ENCODE results near the gene MPV17L. TPM values are rescaled to one million over a fixed set of nuclear protein-coding genes. Genes with fewer than 3 reads are reported as not detected.
"Not testable (repeated sequence)": the region's sequence is repeated elsewhere in the genome, so short reads cannot be mapped to it uniquely, and the experiment has no call there.

The MPV17L gene
- total RNA-seq, 5 donors from 2014 or later (not counting 1 experiment from before 2014, with no cell fraction given): 0.09 to 0.19 (median 0.13) TPM; not detected in 2

DNA sequence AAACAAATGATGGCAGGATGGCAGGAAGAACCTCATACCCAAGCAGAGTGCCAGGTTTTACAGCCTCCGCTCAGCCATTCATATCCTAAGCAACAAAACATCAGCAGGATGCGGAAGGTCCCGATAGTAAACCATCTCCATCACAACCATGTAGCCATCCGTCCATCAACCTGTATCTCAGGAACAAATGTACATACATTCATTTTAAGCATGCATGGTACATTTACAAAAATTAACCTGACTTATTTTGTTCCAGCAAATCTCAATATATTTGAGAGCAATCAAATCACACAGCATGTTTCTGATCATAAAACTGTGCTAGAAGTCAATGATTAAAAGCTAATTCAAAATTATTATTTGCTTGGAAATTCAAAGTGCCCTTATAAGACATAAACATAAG, 17.4 kb upstream of the MPV17L start, which contains the start of gene NPIPA5:
Gene NPIPA5, minus strand, starts transcription at position 101 of the 400 bp plus-strand sequence. Its CDS starts 0 bp downstream, at position 101.
- H3K4me1 ChIP-seq (ENCODE audit: control insufficient read depth in 1 of 2, extremely low read depth in 1 of 2, insufficient read depth in 2 of 2, low read length in 2 of 2); H3K4me1 Mint-ChIP-seq; H3K27ac Mint-ChIP-seq; POLR2A ChIA-PET; H3K27ac ChIP-seq (ENCODE audit: low read length); H3K4me3 ChIP-seq (ENCODE audit: control insufficient read depth in 1 of 2, extremely low read depth in 1 of 2, low read length in 1 of 2); H3K36me3 ChIP-seq (ENCODE audit: control insufficient read depth in 2 of 2, extremely low read depth in 1 of 2, insufficient read depth in 1 of 2, low read length in 1 of 2); H3K27me3 Mint-ChIP-seq; H3K27me3 ChIP-seq (replicated peaks in 1 of 2; ENCODE audit: control insufficient read depth in 2 of 2, extremely low read depth in 1 of 2, insufficient read depth in 2 of 2, low read length in 1 of 2); H3K4me3 Mint-ChIP-seq; H3K36me3 Mint-ChIP-seq; DNase-seq; CTCF ChIA-PET; ATAC-seq (replicated peaks in 1 of 4); H3K9me3 ChIP-seq; H3K9me3 Mint-ChIP-seq: not testable (repeated sequence)
- no CpG with 5 or more reads among the region's 4 CpGs for WGBS (ENCODE audit: insufficient coverage)

DNA sequence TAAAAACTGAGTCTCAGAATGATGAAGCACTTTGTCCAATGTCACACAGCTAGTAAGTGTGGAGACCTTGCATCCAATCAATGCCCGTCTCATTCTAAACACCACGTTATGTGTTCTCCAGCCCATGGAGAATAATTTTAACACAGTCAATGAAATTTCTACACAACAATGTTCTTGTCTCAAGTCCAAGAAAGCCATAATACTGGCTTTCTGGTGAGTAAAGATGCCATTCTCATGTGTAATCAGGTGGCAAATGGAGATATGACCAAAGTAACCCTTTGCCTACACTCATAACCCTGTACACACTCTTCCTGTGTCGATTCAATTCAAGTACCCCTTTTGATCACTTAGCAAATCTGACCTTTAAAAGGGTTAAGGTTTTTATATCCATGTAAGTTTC, 12.7 kb upstream of the MPV17L start:
- ATAC-seq (replicated peaks in 1 of 4); H3K27ac ChIP-seq (ENCODE audit: low read length); H3K36me3 Mint-ChIP-seq; H3K27me3 ChIP-seq (replicated peaks in 1 of 2; ENCODE audit: control insufficient read depth in 2 of 2, extremely low read depth in 1 of 2, insufficient read depth in 2 of 2, low read length in 1 of 2); H3K27me3 Mint-ChIP-seq; H3K9me3 Mint-ChIP-seq; H3K27ac Mint-ChIP-seq; H3K4me1 ChIP-seq (ENCODE audit: control insufficient read depth in 1 of 2, extremely low read depth in 1 of 2, insufficient read depth in 2 of 2, low read length in 2 of 2); H3K36me3 ChIP-seq (ENCODE audit: control insufficient read depth in 2 of 2, extremely low read depth in 1 of 2, insufficient read depth in 1 of 2, low read length in 1 of 2); CTCF ChIA-PET; H3K4me3 ChIP-seq (ENCODE audit: control insufficient read depth in 1 of 2, extremely low read depth in 1 of 2, low read length in 1 of 2); H3K4me3 Mint-ChIP-seq; H3K4me1 Mint-ChIP-seq; POLR2A ChIA-PET; DNase-seq; H3K9me3 ChIP-seq: not testable (repeated sequence)
- WGBS (ENCODE audit: insufficient coverage): no CpG with 5 or more reads among the region's 3 CpGs

DNA sequence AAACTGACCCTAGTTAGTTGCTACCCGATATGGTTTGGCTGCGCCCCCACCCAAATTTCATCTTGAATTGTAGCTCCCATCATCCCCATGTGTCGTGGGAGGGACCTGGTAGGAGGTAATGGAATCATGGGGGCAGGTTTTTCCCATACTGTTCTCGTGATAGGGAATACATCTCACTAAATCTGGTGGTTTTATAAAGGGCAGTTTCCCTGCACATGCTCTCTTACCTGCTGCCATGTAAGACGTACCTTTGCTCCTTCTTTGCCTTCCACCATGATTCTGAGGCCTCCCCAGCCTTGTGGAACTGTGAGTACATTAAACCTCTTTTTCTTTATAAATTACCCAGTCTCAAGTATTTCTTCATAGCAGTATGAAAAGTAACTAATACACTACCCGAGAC, 7.5 kb upstream of the MPV17L start:
- H3K4me1 Mint-ChIP-seq; H3K27ac ChIP-seq (ENCODE audit: low read length); H3K4me3 Mint-ChIP-seq; H3K4me3 ChIP-seq (ENCODE audit: control insufficient read depth in 1 of 2, extremely low read depth in 1 of 2, low read length in 1 of 2); H3K4me1 ChIP-seq (ENCODE audit: control insufficient read depth in 1 of 2, extremely low read depth in 1 of 2, insufficient read depth in 2 of 2, low read length in 2 of 2); H3K27ac Mint-ChIP-seq; ATAC-seq (replicated peaks in 1 of 4); H3K36me3 ChIP-seq (ENCODE audit: control insufficient read depth in 2 of 2, extremely low read depth in 1 of 2, insufficient read depth in 1 of 2, low read length in 1 of 2); H3K9me3 ChIP-seq; H3K27me3 Mint-ChIP-seq; POLR2A ChIA-PET; H3K27me3 ChIP-seq (replicated peaks in 1 of 2; ENCODE audit: control insufficient read depth in 2 of 2, extremely low read depth in 1 of 2, insufficient read depth in 2 of 2, low read length in 1 of 2); H3K9me3 Mint-ChIP-seq; CTCF ChIA-PET; DNase-seq; H3K36me3 Mint-ChIP-seq: not testable (repeated sequence)
- no CpG with 5 or more reads among the region's 6 CpGs for WGBS (ENCODE audit: insufficient coverage)

DNA sequence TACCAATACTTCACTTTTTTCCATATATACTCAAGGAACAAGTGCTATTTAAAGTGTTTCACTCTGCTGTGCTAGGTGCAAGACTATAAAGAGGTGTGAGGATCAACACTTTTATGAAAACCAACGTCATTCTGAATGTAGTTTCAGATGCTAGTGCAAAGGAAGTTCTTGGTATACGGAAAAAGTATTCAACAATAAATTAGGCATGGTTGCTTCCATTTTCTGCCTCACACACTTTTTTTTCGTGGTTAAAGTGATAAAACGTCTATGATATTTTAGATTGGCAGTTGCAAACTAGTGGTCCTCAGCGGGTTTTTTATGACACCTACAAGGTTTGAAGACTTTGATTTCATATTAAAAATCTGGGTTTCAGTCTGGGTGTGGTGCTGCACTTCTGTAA, 5.6 kb upstream of the MPV17L start:
- H3K4me3 ChIP-seq (ENCODE audit: control insufficient read depth in 1 of 2, extremely low read depth in 1 of 2, low read length in 1 of 2); ATAC-seq (replicated peaks in 1 of 4); H3K4me1 ChIP-seq (ENCODE audit: control insufficient read depth in 1 of 2, extremely low read depth in 1 of 2, insufficient read depth in 2 of 2, low read length in 2 of 2); H3K9me3 Mint-ChIP-seq; H3K4me3 Mint-ChIP-seq; H3K36me3 ChIP-seq (ENCODE audit: control insufficient read depth in 2 of 2, extremely low read depth in 1 of 2, insufficient read depth in 1 of 2, low read length in 1 of 2); CTCF ChIA-PET; H3K27ac ChIP-seq (ENCODE audit: low read length); POLR2A ChIA-PET; H3K4me1 Mint-ChIP-seq; H3K36me3 Mint-ChIP-seq; H3K27ac Mint-ChIP-seq; H3K9me3 ChIP-seq; H3K27me3 ChIP-seq (replicated peaks in 1 of 2; ENCODE audit: control insufficient read depth in 2 of 2, extremely low read depth in 1 of 2, insufficient read depth in 2 of 2, low read length in 1 of 2): not testable (repeated sequence)
- peaks cover 10 to 18% of the 10 kb centered on the region in 2 donors for H3K27me3 Mint-ChIP-seq
- 60% methylated on average over 1 of the region's 5 CpGs for WGBS (ENCODE audit: insufficient coverage)
- DNase-seq: peak in 2 of 35 experiments; percentile 1 to 25

DNA sequence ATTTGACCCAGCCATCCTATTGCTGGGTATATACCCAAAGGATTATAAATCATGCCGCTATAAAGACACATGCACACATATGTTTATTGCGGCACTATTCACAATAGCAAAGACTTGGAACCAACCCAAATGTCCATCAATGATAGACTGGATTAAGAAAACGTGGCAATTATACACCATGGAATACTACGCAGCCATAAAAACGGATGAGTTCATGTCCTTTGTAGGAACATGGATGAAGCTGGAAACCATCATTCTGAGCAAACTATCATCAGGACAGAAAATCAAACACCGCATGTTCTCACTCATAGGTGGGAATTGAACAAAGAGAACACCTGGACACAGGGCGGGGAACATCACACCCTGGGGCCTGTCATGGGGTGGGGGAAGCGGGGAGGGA, 2.5 kb upstream of the MPV17L start:
- H3K4me3 ChIP-seq (ENCODE audit: control insufficient read depth in 1 of 2, extremely low read depth in 1 of 2, low read length in 1 of 2); H3K4me1 ChIP-seq (ENCODE audit: control insufficient read depth in 1 of 2, extremely low read depth in 1 of 2, insufficient read depth in 2 of 2, low read length in 2 of 2); ATAC-seq (replicated peaks in 1 of 4); H3K9me3 ChIP-seq; H3K4me3 Mint-ChIP-seq; H3K27ac ChIP-seq (ENCODE audit: low read length); H3K36me3 Mint-ChIP-seq; DNase-seq; H3K9me3 Mint-ChIP-seq; POLR2A ChIA-PET; H3K4me1 Mint-ChIP-seq; CTCF ChIA-PET; H3K36me3 ChIP-seq (ENCODE audit: control insufficient read depth in 2 of 2, extremely low read depth in 1 of 2, insufficient read depth in 1 of 2, low read length in 1 of 2); H3K27ac Mint-ChIP-seq: not testable (repeated sequence)
- H3K27me3 Mint-ChIP-seq: peaks cover 20 to 36% of the 10 kb centered on the region in 2 donors
- H3K27me3 ChIP-seq (replicated peaks in 1 of 2; ENCODE audit: control insufficient read depth in 2 of 2, extremely low read depth in 1 of 2, insufficient read depth in 2 of 2, low read length in 1 of 2): peaks cover 0 to 21% of the 10 kb centered on the region in 2 experiments
- no CpG with 5 or more reads among the region's 8 CpGs for WGBS (ENCODE audit: insufficient coverage)

DNA sequence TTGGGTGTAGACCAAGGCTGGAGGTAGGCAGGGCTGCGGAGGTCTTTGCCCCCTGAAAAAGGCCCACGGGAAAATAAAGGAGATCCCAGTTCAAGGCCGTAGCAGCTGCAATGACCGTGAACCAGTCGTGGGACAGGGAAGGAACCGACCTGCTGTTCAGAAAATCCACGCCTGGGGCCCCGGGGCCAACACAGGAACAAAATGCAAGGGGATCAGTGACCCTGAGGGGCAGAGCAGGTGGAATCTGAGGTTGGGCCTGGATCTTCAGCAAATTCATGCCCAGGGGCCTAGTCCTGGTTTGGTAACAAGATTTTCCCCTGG, 915 bp downstream of the MPV17L start:
- H3K4me3 Mint-ChIP-seq; H3K4me1 Mint-ChIP-seq; H3K4me1 ChIP-seq (ENCODE audit: control insufficient read depth in 1 of 2, extremely low read depth in 1 of 2, insufficient read depth in 2 of 2, low read length in 2 of 2); H3K36me3 ChIP-seq (ENCODE audit: control insufficient read depth in 2 of 2, extremely low read depth in 1 of 2, insufficient read depth in 1 of 2, low read length in 1 of 2); H3K27ac ChIP-seq (ENCODE audit: low read length); H3K9me3 Mint-ChIP-seq; H3K36me3 Mint-ChIP-seq; H3K4me3 ChIP-seq (ENCODE audit: control insufficient read depth in 1 of 2, extremely low read depth in 1 of 2, low read length in 1 of 2); H3K9me3 ChIP-seq; H3K27ac Mint-ChIP-seq; POLR2A ChIA-PET; CTCF ChIA-PET; ATAC-seq (replicated peaks in 1 of 4); DNase-seq: not testable (repeated sequence)
- H3K27me3 Mint-ChIP-seq: peaks cover 18 to 43% of the 10 kb centered on the region in 2 donors
- H3K27me3 ChIP-seq (replicated peaks in 1 of 2; ENCODE audit: control insufficient read depth in 2 of 2, extremely low read depth in 1 of 2, insufficient read depth in 2 of 2, low read length in 1 of 2): peaks cover 0 to 21% of the 10 kb centered on the region in 2 experiments
- WGBS (ENCODE audit: insufficient coverage): 74% methylated on average over 3 of the region's 8 CpGs

DNA sequence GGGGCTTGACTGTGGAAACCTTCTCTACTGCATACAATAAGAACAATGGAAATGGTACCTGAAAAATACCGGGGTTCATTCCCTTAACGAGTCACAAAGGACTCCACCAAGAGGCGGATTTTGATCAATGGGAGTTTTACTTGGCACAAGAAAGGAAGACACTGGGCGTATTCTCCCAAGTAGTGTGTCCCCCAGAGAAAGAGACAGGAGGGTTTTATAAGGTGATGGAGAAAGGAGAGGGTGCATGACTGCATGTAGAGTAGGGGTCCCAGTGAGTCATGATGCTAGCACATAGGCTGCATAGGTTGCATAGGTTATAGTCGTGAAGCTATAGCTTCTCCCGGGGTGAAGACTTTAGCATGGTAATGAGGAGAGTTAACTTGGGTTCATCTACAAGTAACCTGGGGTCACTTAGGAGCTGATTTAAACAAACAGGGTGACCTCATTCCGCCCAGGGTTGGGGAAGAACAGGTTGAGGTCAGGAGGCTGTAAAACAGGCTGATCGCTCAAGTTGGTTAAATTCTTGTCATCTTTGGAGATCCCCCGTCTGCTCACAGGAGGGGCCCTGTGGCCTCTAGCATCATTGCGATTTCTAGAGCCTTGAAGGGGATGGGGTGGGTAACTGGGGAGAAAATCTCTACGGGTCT, 1.5 kb downstream of the MPV17L start:
- H3K36me3 ChIP-seq (ENCODE audit: control insufficient read depth in 2 of 2, extremely low read depth in 1 of 2, insufficient read depth in 1 of 2, low read length in 1 of 2): no peaks in the 10 kb centered on the region
- ATAC-seq (replicated peaks in 1 of 4): no peak
- Mint-ChIP-seq H3K9me3 (no peaks in the 10 kb centered on the region), H3K27me3 (peaks cover 18 to 40% of the 10 kb centered on the region in 2 donors), H3K36me3 (no peaks in the 10 kb centered on the region), H3K4me1 (peaks cover 0 to 4% (median 2%) of the 10 kb centered on the region in 3 donors), H3K4me3 (no peak overlapping the region), H3K27ac (no peak overlapping the region)
- peaks cover 0 to 2% of the 10 kb centered on the region in 2 experiments for H3K4me1 ChIP-seq (ENCODE audit: control insufficient read depth in 1 of 2, extremely low read depth in 1 of 2, insufficient read depth in 2 of 2, low read length in 2 of 2)
- H3K27ac ChIP-seq (ENCODE audit: low read length): no peak overlapping the region
- ChIA-PET CTCF (no interaction called here), POLR2A (no interaction called here)
- peaks cover 0 to 21% of the 10 kb centered on the region in 2 experiments for H3K27me3 ChIP-seq (replicated peaks in 1 of 2; ENCODE audit: control insufficient read depth in 2 of 2, extremely low read depth in 1 of 2, insufficient read depth in 2 of 2, low read length in 1 of 2)
- no peak overlapping the region for H3K4me3 ChIP-seq (ENCODE audit: control insufficient read depth in 1 of 2, extremely low read depth in 1 of 2, low read length in 1 of 2)
- no peak for DNase-seq
- no peaks in the 10 kb centered on the region for H3K9me3 ChIP-seq
- WGBS (ENCODE audit: insufficient coverage): 90% methylated on average over 2 of the region's 11 CpGs

All from T-cell (primary cell).